ENCODE measurements around the gene LIG4. TPM values are rescaled to one million over a fixed set of nuclear protein-coding genes. Genes with fewer than 3 reads are reported as not detected.

Gene LIG4
- total RNA-seq, 1 experiment from 2014 or later, result 11.1 TPM

GRCh38 chr13:108182652-108183051 lies 32.7 kb downstream of the LIG4 start:
- TF ChIP-seq EZH2 (IDR thresholded peaks at IDR 0.05; ENCODE audit: borderline replicate concordance, low read depth, low read length, poor library complexity, severe bottlenecking), result no peak
- TF ChIP-seq, protein P1, sequence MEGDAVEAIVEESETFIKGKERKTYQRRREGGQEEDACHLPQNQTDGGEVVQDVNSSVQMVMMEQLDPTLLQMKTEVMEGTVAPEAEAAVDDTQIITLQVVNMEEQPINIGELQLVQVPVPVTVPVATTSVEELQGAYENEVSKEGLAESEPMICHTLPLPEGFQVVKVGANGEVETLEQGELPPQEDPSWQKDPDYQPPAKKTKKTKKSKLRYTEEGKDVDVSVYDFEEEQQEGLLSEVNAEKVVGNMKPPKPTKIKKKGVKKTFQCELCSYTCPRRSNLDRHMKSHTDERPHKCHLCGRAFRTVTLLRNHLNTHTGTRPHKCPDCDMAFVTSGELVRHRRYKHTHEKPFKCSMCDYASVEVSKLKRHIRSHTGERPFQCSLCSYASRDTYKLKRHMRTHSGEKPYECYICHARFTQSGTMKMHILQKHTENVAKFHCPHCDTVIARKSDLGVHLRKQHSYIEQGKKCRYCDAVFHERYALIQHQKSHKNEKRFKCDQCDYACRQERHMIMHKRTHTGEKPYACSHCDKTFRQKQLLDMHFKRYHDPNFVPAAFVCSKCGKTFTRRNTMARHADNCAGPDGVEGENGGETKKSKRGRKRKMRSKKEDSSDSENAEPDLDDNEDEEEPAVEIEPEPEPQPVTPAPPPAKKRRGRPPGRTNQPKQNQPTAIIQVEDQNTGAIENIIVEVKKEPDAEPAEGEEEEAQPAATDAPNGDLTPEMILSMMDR (conservative IDR thresholded peaks at IDR 0.05; ENCODE audit: low read depth, low read length), result no peak
- no peak for DNase-seq (ENCODE audit: low spot score)
- intact Hi-C loops (cut with micrococcal nuclease; ENCODE audit: unreplicated experiment), result no loop called here
- H3K9me3 ChIP-seq (ENCODE audit: low read depth, low read length, poor library complexity, severe bottlenecking), result no peaks in the 10 kb centered on the region
- ChIA-PET POLR2A (ENCODE audit: low non-redundant PET) (no interaction called here), CTCF (no interaction called here)
- no TSS peak for BruUV-seq (replicated peaks)
- H3K4me3 ChIP-seq (ENCODE audit: low read depth, low read length, poor library complexity, severe bottlenecking), result no peak overlapping the region
- H3K27me3 ChIP-seq (replicated peaks; ENCODE audit: insufficient read depth, low read depth, low read length, poor library complexity), result no peaks in the 10 kb centered on the region
- no peaks in the 10 kb centered on the region for H3K36me3 ChIP-seq (ENCODE audit: insufficient read depth, low read length, poor library complexity, severe bottlenecking)
- H3K27ac ChIP-seq (ENCODE audit: low read depth, low read length, poor library complexity, severe bottlenecking), result no peak overlapping the region
- peaks cover 11% of the 10 kb centered on the region for H3K4me1 ChIP-seq (ENCODE audit: insufficient read depth, low read length, poor library complexity, severe bottlenecking)

GRCh38 chr13:108178078-108178477 lies 37.3 kb downstream of the LIG4 start:
- H3K36me3 ChIP-seq (ENCODE audit: insufficient read depth, low read length, poor library complexity, severe bottlenecking), result no peaks in the 10 kb centered on the region
- ChIA-PET POLR2A (ENCODE audit: low non-redundant PET) (no interaction called here), CTCF (no interaction called here)
- peaks cover under 1% of the 10 kb centered on the region for H3K4me1 ChIP-seq (ENCODE audit: insufficient read depth, low read length, poor library complexity, severe bottlenecking)
- H3K9me3 ChIP-seq (ENCODE audit: low read depth, low read length, poor library complexity, severe bottlenecking), result no peaks in the 10 kb centered on the region
- intact Hi-C loops (cut with micrococcal nuclease; ENCODE audit: unreplicated experiment), result loop anchor here (5.0 kb wide), 1 partner anchor 719 kb away; no protein-coding TSS in a partner anchor
- no peak for DNase-seq (ENCODE audit: low spot score)
- no peak overlapping the region for H3K27ac ChIP-seq (ENCODE audit: low read depth, low read length, poor library complexity, severe bottlenecking)
- BruUV-seq (replicated peaks), result no TSS peak
- no peak overlapping the region for H3K4me3 ChIP-seq (ENCODE audit: low read depth, low read length, poor library complexity, severe bottlenecking)
- no peak for TF ChIP-seq EZH2 (IDR thresholded peaks at IDR 0.05; ENCODE audit: borderline replicate concordance, low read depth, low read length, poor library complexity, severe bottlenecking)
- H3K27me3 ChIP-seq (replicated peaks; ENCODE audit: insufficient read depth, low read depth, low read length, poor library complexity), result no peaks in the 10 kb centered on the region

DNA sequence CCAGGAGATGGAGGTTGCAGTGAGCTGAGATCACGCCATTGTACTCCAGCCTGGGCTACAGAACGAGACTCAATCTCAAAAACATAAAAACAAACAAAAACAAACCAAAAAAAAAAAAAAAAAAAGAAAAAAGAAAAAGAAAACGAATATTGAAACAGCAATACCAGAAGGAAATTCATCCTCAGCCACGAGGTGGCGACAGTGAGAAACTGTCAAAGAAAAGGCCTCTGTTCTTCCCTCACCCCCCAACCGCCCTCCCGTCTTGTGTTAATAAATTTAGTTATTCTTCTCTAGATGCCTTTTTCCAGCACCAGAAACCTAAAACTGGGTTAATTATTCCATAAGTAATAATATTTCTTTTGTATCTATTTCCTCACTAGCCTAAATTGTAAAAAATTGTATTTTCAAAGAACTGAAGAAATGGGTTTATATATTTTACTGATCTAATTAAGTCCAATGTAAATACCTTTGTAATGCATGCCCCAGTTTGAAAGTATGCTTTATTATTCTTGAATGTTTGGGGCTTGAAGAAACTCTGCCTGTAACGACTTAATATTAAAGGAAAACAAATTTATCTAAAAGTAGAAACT lies 38.6 kb downstream of the LIG4 start:
- no TSS peak for BruUV-seq (replicated peaks)
- no peaks in the 10 kb centered on the region for H3K4me1 ChIP-seq (ENCODE audit: insufficient read depth, low read length, poor library complexity, severe bottlenecking)

More for the DNA sequence above, 38.6 kb downstream of the LIG4 start:
- Histone ChIP-seq H3K9me3 (ENCODE audit: low read depth, low read length, poor library complexity, severe bottlenecking) (no peaks in the 10 kb centered on the region), H3K27ac (ENCODE audit: low read depth, low read length, poor library complexity, severe bottlenecking) (no peak overlapping the region), H3K4me3 (ENCODE audit: low read depth, low read length, poor library complexity, severe bottlenecking) (no peak overlapping the region), H3K27me3 (replicated peaks; ENCODE audit: insufficient read depth, low read depth, low read length, poor library complexity) (no peaks in the 10 kb centered on the region), H3K36me3 (ENCODE audit: insufficient read depth, low read length, poor library complexity, severe bottlenecking) (no peaks in the 10 kb centered on the region)
- intact Hi-C loops (cut with micrococcal nuclease; ENCODE audit: unreplicated experiment), result loop anchor here (5.0 kb wide), 1 partner anchor 721 kb away; no protein-coding TSS in a partner anchor
- TF ChIP-seq, protein P1 (conservative IDR thresholded peaks at IDR 0.05; ENCODE audit: low read depth, low read length), result peak; percentile 70
- TF ChIP-seq EZH2 (IDR thresholded peaks at IDR 0.05; ENCODE audit: borderline replicate concordance, low read depth, low read length, poor library complexity, severe bottlenecking), result no peak
- peak; percentile 61 for DNase-seq (ENCODE audit: low spot score)
- CTCF ChIA-PET, result interaction anchor here (0.5 kb wide), 1 partner anchor 351 kb away, joined by 3 read pairs; no protein-coding TSS in a partner anchor
- POLR2A ChIA-PET (ENCODE audit: low non-redundant PET), result no interaction called here

Data from A673 (cell line).